Activated T-helper 1 cell treated with Interleukin-2 at 50 U/mL for 16 hours (primary cell): ENCODE data around the gene GPS1.

Experiments
- DNase-seq: peaks from one replicate; pipeline ENCODE4 v3.0.0-alpha.2; 2020; ENCODE audit warnings: low read depth

The GPS1 gene

DNA sequence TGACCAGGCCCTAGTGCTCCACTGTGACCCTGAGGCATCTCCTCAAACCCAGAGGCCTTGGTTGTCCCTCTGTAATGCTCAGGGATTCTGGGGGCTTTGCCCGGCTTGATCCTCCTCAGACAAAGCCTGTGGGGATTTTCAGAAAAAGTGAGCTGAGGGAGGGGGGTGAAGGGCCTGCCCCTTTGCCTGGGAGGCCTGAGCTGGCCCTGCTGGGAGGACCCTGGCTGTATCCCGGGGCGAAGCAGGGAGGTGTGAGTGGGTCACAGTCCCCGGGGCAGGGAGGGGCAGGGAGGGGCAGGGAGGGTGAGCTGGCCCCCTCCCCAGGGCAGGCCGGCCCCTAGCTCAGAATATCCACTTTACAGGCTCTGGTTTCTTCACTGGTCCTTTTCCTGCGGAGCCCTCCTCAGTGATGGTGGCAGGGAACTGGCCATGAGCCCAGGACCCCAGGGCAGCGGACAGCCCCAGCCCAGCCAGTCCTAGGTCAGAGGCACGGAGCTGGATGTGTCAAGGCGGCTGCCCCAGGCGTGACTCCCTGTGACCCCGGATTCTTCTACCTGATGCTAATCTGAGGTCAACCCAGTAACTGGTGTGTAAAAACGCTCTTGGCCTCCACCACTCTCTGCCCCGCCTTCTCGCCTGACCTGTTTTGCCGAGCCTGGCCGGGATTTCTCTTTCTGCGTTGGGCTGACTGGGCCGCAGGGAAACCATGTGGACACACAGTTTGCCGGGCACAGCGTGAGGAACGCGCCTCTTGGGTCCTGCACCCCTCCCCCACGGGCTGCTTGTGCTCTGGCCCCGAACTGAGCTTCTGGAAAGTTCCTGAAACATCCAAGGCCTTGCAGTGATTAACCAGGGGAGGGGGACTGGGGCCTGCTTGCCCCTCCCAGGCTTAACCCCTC lies 52.1 kb downstream of the GPS1 start:
- no peak for DNase-seq

DNA sequence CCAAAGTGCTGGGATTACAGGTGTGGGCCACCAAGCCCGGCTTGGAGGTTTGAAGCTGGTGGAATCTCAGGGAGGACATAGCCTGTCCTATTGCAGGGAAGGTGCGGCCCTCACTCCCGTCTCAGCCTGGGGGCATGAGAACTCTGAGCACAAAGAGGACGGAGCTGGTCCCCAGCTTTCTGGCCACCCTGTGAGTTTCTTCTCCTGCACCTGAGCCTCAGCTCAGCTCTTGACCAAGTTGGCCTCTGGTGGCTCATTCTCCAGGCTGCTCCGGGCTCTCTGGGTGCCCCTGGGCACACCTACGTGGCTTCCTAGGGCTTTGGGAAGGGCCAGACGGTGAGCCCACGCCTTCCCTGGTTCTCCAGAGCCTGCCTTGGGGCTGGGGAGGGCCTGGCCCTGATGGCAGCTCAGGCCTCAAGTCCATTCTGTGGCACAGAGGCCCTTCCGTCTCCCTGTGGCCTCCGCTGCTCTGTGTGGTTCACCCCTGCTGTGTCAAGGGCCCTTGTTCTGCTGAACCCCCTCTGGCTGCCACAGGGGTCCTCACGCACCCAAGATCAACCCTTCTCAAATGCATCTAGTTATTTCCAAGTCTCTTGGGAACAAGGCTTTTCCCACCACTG lies 53.2 kb downstream of the GPS1 start:
- DNase-seq, result no peak

DNA sequence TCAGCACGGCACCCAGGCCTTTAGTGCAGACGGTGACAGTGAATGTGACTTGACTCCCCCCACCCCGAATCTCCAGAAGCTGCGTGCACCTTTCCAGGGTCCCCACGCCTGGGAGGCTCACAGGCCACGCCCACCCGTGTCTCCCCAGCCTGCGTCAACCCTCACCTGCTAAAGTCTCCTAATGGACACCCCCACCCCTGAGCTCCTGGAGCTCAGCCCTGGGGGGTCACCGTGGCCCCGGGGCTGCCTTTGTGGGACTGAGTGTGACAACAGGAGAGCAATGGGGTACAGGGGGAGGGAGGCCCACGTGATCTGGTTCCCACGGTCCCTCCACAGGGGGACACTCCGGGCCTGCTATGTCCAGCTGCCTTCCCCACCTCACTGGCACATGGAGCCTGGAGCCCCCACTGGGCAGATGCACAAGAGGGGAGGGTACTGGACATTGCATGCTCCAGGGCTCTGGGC lies 53.8 kb downstream of the GPS1 start:
- DNase-seq, result no peak

DNA sequence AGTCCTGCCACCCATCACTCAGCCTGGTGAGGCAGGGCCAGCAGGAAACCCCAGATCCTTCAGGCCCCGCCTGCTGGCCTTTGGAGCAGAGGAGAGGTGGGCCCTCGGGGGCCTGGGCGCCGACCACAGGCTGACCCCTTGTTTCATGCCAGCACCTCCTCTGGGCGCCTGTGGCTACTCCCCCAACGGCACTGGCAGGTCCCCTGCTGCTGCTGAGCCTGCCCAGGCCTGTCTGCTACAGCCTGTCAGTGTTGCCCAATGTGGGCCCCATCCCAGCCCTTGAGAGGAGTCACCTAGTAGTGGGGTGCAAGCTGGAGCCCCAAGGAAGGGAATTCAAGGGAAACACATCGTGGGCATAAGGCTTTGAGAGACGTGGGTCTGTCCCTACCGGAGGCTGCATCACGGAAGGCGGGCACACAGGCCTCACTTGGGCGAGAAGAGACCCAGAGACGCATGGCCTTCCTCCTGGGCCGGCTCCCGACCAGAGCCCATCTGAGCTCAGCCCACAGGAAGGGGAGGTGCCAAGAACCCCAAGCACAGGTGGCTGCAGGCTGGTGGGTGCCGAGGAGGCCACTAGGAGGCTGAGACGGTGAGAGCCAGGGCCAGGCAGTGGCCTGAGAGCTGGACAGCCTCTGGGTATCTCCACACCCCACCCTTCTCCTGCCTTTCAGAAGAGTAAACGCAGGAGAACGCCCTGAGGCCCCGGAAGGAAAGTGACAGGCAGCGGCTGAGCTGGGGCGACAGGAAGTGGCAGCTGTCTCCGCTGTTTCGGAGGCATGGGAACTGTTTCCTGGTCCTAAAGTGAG lies 54.4 kb downstream of the GPS1 start:
- DNase-seq, result peak; percentile 37

DNA sequence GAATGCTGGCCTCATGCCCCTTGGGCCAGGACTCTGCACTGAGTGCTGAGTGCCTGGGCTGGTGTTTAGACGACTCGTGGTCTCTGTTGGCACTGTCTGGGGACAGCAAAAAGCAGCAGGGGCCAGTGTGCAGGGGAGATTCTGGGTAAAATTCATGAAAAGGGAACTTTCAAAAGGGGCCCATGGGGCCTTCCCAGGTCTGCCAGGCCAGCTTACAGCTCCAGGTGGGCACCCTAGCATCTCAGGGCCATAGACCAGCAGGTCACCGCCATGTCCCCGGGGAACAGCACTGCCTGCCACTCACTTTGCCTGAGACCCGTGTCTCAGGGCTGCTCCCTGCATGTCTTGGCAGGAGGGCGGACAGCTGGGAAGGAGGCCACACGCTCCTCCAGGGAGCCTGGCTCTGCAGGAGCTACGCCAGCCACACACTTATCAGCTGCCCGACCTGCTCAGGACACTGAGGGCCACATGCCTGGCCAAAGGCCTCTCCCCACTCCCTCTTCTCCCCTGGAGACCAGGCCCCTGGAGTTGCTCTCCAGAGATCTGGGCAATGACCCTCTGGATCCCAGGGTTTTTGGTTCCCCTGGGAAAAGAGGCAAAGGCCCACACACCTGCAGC lies 55.1 kb downstream of the GPS1 start:
- DNase-seq, result no peak
